Stimulated activated CD8-positive, alpha-beta memory T cell treated with anti-CD3 and anti-CD28 coated beads, Interleukin-7, amount 100 ng/mL, for 24 hours (primary cell): ENCODE measurements around the gene SORT1.

ENCODE experiments used
- DNase-seq: peaks from one replicate; pipeline ENCODE4 v3.0.0-alpha.2; 2020; ENCODE audit warnings: low read depth

The SORT1 gene

GRCh38 chr1:109259674-109260557 lies 137.8 kb downstream of the SORT1 start:
- no peak for DNase-seq
